Measurements from ENCODE around the gene ACIN1. TPM values are rescaled to one million over a fixed set of nuclear protein-coding genes. Genes with fewer than 3 reads are reported as not detected.
A peak's percentile ranks its signal among the peaks of the same experiment; 100 is the strongest.

The ACIN1 gene
- total and polyA plus RNA-seq, 2 of the 13 experiments (the other 11 are each of a cell fraction or from before 2014, with no cell fraction given): 165 to 183 TPM

DNA sequence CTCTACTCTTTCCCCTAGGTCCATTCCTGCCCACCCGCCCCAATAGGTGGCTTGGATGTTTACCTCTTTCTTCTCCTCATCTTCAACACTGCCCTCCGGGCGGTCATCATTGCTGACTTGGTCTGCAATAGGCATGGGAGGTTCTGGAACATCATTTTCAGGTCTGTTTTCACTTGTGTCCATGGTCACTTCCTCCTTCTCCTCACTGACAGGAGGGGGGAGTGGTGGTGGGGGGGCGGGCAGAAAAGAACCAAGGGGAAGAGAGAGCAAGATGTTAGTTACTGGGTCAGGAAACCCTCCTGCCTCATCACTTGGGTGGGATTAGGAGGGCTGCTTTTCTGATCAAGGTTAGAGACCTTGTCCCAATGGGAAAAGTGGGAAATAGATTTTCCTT lies 25.5 kb downstream of the ACIN1 start:
- Histone ChIP-seq H3K27me3 (ENCODE audit: control insufficient read depth in 1 of 2, insufficient read depth in 2 of 2, low read length in 2 of 2) (no peaks in the 10 kb centered on the region; a peak in 1 of 5 replicates), H4K20me1 (ENCODE audit: insufficient read depth, low read length) (peaks cover 12% of the 10 kb centered on the region), H3K27ac (ENCODE audit: extremely low read length, insufficient read depth, low read length) (peak overlapping the region; percentile 5), H2AFZ (ENCODE audit: low read length) (no peak overlapping the region), H3K9ac (ENCODE audit: insufficient read depth, low read depth, low read length) (no peak overlapping the region; the same call in 1 of the 2 replicates), H3K9me3 (ENCODE audit: low read length) (no peaks in the 10 kb centered on the region), H3K79me2 (ENCODE audit: insufficient read depth, low read length) (peaks cover 45% of the 10 kb centered on the region), H3K4me1 (ENCODE audit: insufficient read depth, low read length) (peaks cover 42% of the 10 kb centered on the region), H3K4me3 (replicated peaks in 1 of 3; ENCODE audit: insufficient read depth in 1 of 3, low read depth in 2 of 3, low read length in 3 of 3) (no peak overlapping the region), H3K36me3 (replicated peaks in 1 of 2; ENCODE audit: control insufficient read depth in 1 of 2, insufficient read depth in 2 of 2, low read length in 2 of 2) (peaks cover 40 to 72% of the 10 kb centered on the region in 2 experiments), H3K4me2 (ENCODE audit: low read depth, low read length) (no peak overlapping the region)
- WGBS (ENCODE audit: low lambda C conversion rate): 95% methylated on average over 4 of the region's 4 CpGs
- ChIA-PET CTCF (ENCODE audit: low intra/inter-chr PET ratio, low total read pairs) (interaction anchor here (0.9 to 4.5 kb wide), 17 partner anchors 9 to 512 kb away, joined by 3 to 34 read pairs (median 5); partner anchors contain the start of genes ACIN1, C14orf119 and CDH24), POLR2A (interaction anchor here (0.6 to 2.0 kb wide), 33 partner anchors 8 to 1144 kb away, joined by 3 to 80 read pairs (median 4); partner anchors contain the start of genes ACIN1, AJUBA, BCL2L2 and C14orf119)
- in situ Hi-C loops (cut with HindIII; ENCODE audit: extremely low pct_ligation_motif_present, low pct_unique_long_range_greater_than_20kb): loop anchor here (5.0 kb wide), 1 partner anchor 38 kb away; no protein-coding TSS in a partner anchor
- DNase-seq (ENCODE audit: low spot score) (no peak), ATAC-seq (no peak; the same call in 2 of the 3 replicates), FAIRE-seq (no peak)
- BruUV-seq (replicated peaks): no TSS peak
- intact Hi-C loops (cut with micrococcal nuclease; ENCODE audit: unreplicated experiment): loop anchor here (1.0 to 2.0 kb wide), 3 partner anchors 8 to 117 kb away; no protein-coding TSS in a partner anchor
- TF ChIP-seq FOXC1 (CRISPR knock-in tag; IDR thresholded peaks at IDR 0.05; ENCODE audit: borderline replicate concordance) (0 out of 2 replicates have a peak, but pooled peaks have one; percentile 45), FOSL1 (CRISPR knock-in tag; IDR thresholded peaks at IDR 0.05; ENCODE audit: borderline replicate concordance) (no peak), TOPORS (CRISPR knock-in tag; IDR thresholded peaks at IDR 0.05) (no peak), IKZF4 (CRISPR knock-in tag; IDR thresholded peaks at IDR 0.05; ENCODE audit: borderline replicate concordance, low read depth, not compliant biosample characterization) (peak; percentile 75), SMAD9 (CRISPR knock-in tag; IDR thresholded peaks at IDR 0.05) (peak; percentile 13; the same call in 1 of the 2 replicates), ZNF766 (CRISPR knock-in tag; IDR thresholded peaks at IDR 0.05; ENCODE audit: borderline replicate concordance) (no peak), BRD4 (CRISPR knock-in tag; IDR thresholded peaks at IDR 0.05) (0 out of 2 replicates have a peak, but pooled peaks have one; percentile 20), ZFY (CRISPR knock-in tag; IDR thresholded peaks at IDR 0.05) (peak; percentile 10; the same call in 1 of the 2 replicates), POLR2A (IDR thresholded peaks at IDR 0.05; ENCODE audit: insufficient read depth in 1 of 2, low read depth in 2 of 2, low read length in 2 of 2) (peak in 1 of 2 experiments; percentile 3; a peak in 1 of 4 replicates)
- TF ChIP-seq, protein P1, sequence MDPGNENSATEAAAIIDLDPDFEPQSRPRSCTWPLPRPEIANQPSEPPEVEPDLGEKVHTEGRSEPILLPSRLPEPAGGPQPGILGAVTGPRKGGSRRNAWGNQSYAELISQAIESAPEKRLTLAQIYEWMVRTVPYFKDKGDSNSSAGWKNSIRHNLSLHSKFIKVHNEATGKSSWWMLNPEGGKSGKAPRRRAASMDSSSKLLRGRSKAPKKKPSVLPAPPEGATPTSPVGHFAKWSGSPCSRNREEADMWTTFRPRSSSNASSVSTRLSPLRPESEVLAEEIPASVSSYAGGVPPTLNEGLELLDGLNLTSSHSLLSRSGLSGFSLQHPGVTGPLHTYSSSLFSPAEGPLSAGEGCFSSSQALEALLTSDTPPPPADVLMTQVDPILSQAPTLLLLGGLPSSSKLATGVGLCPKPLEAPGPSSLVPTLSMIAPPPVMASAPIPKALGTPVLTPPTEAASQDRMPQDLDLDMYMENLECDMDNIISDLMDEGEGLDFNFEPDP (CRISPR knock-in tag; conservative IDR thresholded peaks at IDR 0.05): 0 out of 2 replicates have a peak, but pooled peaks have one; percentile 71
- TF ChIP-seq, protein P2, sequence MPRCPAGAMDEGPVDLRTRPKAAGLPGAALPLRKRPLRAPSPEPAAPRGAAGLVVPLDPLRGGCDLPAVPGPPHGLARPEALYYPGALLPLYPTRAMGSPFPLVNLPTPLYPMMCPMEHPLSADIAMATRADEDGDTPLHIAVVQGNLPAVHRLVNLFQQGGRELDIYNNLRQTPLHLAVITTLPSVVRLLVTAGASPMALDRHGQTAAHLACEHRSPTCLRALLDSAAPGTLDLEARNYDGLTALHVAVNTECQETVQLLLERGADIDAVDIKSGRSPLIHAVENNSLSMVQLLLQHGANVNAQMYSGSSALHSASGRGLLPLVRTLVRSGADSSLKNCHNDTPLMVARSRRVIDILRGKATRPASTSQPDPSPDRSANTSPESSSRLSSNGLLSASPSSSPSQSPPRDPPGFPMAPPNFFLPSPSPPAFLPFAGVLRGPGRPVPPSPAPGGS (CRISPR knock-in tag; IDR thresholded peaks at IDR 0.05): 0 out of 2 replicates have a peak, but pooled peaks have one; percentile 7
- TF ChIP-seq, protein P3, sequence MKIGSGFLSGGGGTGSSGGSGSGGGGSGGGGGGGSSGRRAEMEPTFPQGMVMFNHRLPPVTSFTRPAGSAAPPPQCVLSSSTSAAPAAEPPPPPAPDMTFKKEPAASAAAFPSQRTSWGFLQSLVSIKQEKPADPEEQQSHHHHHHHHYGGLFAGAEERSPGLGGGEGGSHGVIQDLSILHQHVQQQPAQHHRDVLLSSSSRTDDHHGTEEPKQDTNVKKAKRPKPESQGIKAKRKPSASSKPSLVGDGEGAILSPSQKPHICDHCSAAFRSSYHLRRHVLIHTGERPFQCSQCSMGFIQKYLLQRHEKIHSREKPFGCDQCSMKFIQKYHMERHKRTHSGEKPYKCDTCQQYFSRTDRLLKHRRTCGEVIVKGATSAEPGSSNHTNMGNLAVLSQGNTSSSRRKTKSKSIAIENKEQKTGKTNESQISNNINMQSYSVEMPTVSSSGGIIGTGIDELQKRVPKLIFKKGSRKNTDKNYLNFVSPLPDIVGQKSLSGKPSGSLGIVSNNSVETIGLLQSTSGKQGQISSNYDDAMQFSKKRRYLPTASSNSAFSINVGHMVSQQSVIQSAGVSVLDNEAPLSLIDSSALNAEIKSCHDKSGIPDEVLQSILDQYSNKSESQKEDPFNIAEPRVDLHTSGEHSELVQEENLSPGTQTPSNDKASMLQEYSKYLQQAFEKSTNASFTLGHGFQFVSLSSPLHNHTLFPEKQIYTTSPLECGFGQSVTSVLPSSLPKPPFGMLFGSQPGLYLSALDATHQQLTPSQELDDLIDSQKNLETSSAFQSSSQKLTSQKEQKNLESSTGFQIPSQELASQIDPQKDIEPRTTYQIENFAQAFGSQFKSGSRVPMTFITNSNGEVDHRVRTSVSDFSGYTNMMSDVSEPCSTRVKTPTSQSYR (CRISPR knock-in tag; IDR thresholded peaks at IDR 0.05; ENCODE audit: borderline replicate concordance): no peak
- TF ChIP-seq, protein P4, sequence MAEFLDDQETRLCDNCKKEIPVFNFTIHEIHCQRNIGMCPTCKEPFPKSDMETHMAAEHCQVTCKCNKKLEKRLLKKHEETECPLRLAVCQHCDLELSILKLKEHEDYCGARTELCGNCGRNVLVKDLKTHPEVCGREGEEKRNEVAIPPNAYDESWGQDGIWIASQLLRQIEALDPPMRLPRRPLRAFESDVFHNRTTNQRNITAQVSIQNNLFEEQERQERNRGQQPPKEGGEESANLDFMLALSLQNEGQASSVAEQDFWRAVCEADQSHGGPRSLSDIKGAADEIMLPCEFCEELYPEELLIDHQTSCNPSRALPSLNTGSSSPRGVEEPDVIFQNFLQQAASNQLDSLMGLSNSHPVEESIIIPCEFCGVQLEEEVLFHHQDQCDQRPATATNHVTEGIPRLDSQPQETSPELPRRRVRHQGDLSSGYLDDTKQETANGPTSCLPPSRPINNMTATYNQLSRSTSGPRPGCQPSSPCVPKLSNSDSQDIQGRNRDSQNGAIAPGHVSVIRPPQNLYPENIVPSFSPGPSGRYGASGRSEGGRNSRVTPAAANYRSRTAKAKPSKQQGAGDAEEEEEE (CRISPR knock-in tag; IDR thresholded peaks at IDR 0.05; ENCODE audit: borderline replicate concordance): 0 out of 2 replicates have a peak, but pooled peaks have one; percentile 12
- TF ChIP-seq, protein P5, sequence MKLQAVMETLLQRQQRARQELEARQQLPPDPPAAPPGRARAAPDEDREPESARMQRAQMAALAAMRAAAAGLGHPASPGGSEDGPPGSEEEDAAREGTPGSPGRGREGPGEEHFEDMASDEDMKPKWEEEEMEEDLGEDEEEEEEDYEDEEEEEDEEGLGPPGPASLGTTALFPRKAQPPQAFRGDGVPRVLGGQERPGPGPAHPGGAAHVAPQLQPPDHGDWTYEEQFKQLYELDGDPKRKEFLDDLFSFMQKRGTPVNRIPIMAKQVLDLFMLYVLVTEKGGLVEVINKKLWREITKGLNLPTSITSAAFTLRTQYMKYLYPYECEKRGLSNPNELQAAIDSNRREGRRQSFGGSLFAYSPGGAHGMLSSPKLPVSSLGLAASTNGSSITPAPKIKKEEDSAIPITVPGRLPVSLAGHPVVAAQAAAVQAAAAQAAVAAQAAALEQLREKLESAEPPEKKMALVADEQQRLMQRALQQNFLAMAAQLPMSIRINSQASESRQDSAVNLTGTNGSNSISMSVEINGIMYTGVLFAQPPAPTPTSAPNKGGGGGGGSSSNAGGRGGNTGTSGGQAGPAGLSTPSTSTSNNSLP (IDR thresholded peaks at IDR 0.05; ENCODE audit: low read depth, low read length): no peak

Measured in HepG2 (cell line).